Measurements from ENCODE around the gene TM7SF3. TPM values are rescaled to one million over a fixed set of nuclear protein-coding genes. Genes with fewer than 3 reads are reported as not detected.

The TM7SF3 gene
- total RNA-seq, 1 experiment from 2014 or later: 57.0 TPM

DNA sequence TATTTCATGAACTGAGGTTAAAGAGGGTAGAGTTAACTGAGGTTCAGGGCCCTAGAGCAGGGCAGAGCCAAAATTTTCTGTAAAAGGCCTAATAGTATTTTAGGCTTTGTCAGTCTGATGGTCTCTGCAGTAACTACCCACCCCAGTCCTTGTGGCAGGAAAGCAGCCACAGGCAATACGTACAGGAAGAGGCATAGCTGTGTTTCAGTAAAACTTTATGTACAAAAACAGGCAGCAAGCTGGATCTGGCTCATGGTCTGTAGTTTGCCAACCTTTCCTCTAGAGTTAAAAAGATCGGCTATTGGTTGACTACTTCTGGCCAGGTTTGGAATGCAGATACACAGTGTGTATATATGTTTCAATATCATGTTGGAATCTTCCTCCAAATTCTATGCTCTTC is 17.2 kb downstream of the TM7SF3 start:
- no peaks in the 10 kb centered on the region for H3K27me3 ChIP-seq (ENCODE audit: insufficient read depth, low read depth)
- BruUV-seq (replicated peaks): no TSS peak
- no peaks in the 10 kb centered on the region for H3K4me1 ChIP-seq (replicated peaks; ENCODE audit: insufficient read depth)
- no peaks in the 10 kb centered on the region for H3K9me3 ChIP-seq (ENCODE audit: insufficient read depth, low read depth)
- ChIA-PET POLR2A (ENCODE audit: unreplicated experiment) (interaction anchor here (0.6 kb wide), 1 partner anchor 21 kb away, joined by 5 read pairs; no protein-coding TSS in a partner anchor), CTCF (no interaction called here)
- no peak for DNase-seq
- no peak for TF ChIP-seq EZH2 (IDR thresholded peaks at IDR 0.05; ENCODE audit: low read depth)
- TF ChIP-seq, protein P1, sequence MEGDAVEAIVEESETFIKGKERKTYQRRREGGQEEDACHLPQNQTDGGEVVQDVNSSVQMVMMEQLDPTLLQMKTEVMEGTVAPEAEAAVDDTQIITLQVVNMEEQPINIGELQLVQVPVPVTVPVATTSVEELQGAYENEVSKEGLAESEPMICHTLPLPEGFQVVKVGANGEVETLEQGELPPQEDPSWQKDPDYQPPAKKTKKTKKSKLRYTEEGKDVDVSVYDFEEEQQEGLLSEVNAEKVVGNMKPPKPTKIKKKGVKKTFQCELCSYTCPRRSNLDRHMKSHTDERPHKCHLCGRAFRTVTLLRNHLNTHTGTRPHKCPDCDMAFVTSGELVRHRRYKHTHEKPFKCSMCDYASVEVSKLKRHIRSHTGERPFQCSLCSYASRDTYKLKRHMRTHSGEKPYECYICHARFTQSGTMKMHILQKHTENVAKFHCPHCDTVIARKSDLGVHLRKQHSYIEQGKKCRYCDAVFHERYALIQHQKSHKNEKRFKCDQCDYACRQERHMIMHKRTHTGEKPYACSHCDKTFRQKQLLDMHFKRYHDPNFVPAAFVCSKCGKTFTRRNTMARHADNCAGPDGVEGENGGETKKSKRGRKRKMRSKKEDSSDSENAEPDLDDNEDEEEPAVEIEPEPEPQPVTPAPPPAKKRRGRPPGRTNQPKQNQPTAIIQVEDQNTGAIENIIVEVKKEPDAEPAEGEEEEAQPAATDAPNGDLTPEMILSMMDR (conservative IDR thresholded peaks at IDR 0.05): no peak
- H3K4me2 ChIP-seq: no peak overlapping the region
- H3F3A ChIP-seq (ENCODE audit: insufficient read depth, low read depth): no peaks in the 10 kb centered on the region
- no peaks in the 10 kb centered on the region for H3K79me2 ChIP-seq (ENCODE audit: low read depth)
- no peak overlapping the region for H2AFZ ChIP-seq
- no peak overlapping the region for H3K4me3 ChIP-seq
- H3K9me2 ChIP-seq (ENCODE audit: insufficient read depth): no peaks in the 10 kb centered on the region
- no peaks in the 10 kb centered on the region for H3K36me3 ChIP-seq (ENCODE audit: low read depth)
- intact Hi-C loops (cut with micrococcal nuclease; ENCODE audit: unreplicated experiment): no loop called here
- no peaks in the 10 kb centered on the region for H4K20me1 ChIP-seq (ENCODE audit: insufficient read depth)
- H3K27ac ChIP-seq: no peak overlapping the region

DNA sequence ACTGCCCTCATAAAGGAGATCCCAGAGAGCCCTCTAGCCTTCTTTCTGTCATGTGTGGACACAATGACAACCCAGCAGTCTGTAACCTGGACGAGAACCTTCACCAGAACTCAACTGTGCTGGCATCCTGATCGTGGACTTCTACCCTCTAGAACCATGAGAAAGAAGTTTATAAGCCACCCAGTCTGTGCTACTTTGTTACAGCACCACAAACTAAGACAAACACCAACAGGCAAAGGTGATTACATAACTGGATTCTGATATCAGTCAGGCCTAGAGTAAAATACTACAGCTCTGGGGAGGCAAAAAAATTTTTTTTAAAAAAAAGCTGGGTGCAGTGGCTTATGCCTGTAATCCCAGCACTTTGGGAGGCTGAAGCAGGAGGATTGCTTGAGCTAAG is 18.5 kb downstream of the TM7SF3 start:
- Histone ChIP-seq H3K79me2 (ENCODE audit: low read depth) (no peaks in the 10 kb centered on the region), H4K20me1 (ENCODE audit: insufficient read depth) (no peaks in the 10 kb centered on the region), H3K27me3 (ENCODE audit: insufficient read depth, low read depth) (no peaks in the 10 kb centered on the region), H3F3A (ENCODE audit: insufficient read depth, low read depth) (no peaks in the 10 kb centered on the region), H3K9me3 (ENCODE audit: insufficient read depth, low read depth) (no peaks in the 10 kb centered on the region), H3K9me2 (ENCODE audit: insufficient read depth) (no peaks in the 10 kb centered on the region), H3K4me2 (no peak overlapping the region), H3K27ac (no peak overlapping the region), H3K36me3 (ENCODE audit: low read depth) (no peaks in the 10 kb centered on the region), H3K4me3 (no peak overlapping the region), H2AFZ (no peak overlapping the region), H3K4me1 (replicated peaks; ENCODE audit: insufficient read depth) (no peaks in the 10 kb centered on the region)
- intact Hi-C loops (cut with micrococcal nuclease; ENCODE audit: unreplicated experiment): loop anchor here (2.0 kb wide), 1 partner anchor 21 kb away; no protein-coding TSS in a partner anchor
- no TSS peak for BruUV-seq (replicated peaks)
- ChIA-PET CTCF (no interaction called here), POLR2A (ENCODE audit: unreplicated experiment) (no interaction called here)
- TF ChIP-seq EZH2 (IDR thresholded peaks at IDR 0.05; ENCODE audit: low read depth): no peak
- TF ChIP-seq, protein P1 (conservative IDR thresholded peaks at IDR 0.05): no peak
- DNase-seq: no peak

DNA sequence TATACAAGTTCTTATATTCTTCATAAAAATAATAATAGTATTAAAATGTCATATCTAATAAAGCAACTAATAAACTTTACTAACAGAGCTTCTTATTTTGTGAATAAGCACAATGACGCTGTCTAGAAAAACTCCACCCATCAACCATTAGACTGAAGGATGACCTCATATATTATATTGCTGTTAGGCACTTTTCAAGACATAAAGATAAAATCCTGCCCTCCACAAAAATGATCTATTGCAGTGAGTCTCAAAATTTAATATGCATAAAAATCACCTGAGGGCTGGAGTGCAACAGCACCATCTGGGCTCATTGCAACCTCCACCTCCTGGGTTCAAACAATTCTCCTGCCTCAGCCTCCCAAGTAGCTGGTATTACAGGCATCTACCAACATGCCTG is 20.1 kb downstream of the TM7SF3 start:
- TF ChIP-seq EZH2 (IDR thresholded peaks at IDR 0.05; ENCODE audit: low read depth): no peak
- TF ChIP-seq, protein P1 (conservative IDR thresholded peaks at IDR 0.05): no peak
- Histone ChIP-seq H3K9me2 (ENCODE audit: insufficient read depth) (no peaks in the 10 kb centered on the region), H3K79me2 (ENCODE audit: low read depth) (no peaks in the 10 kb centered on the region), H3K36me3 (ENCODE audit: low read depth) (no peaks in the 10 kb centered on the region), H3K4me1 (replicated peaks; ENCODE audit: insufficient read depth) (no peaks in the 10 kb centered on the region), H4K20me1 (ENCODE audit: insufficient read depth) (no peaks in the 10 kb centered on the region), H3K4me3 (no peak overlapping the region), H3K27ac (no peak overlapping the region), H3F3A (ENCODE audit: insufficient read depth, low read depth) (no peaks in the 10 kb centered on the region), H3K9me3 (ENCODE audit: insufficient read depth, low read depth) (no peaks in the 10 kb centered on the region), H3K27me3 (ENCODE audit: insufficient read depth, low read depth) (no peaks in the 10 kb centered on the region), H3K4me2 (no peak overlapping the region), H2AFZ (no peak overlapping the region)
- ChIA-PET POLR2A (ENCODE audit: unreplicated experiment) (interaction anchor here (0.5 kb wide), 1 partner anchor 393 kb away, joined by 3 read pairs; no protein-coding TSS in a partner anchor), CTCF (no interaction called here)
- intact Hi-C loops (cut with micrococcal nuclease; ENCODE audit: unreplicated experiment): loop anchor here (2.0 kb wide), 1 partner anchor 19 kb away; no protein-coding TSS in a partner anchor
- no TSS peak for BruUV-seq (replicated peaks)
- DNase-seq: no peak
